Activated T-cell treated with anti-CD3 and anti-CD28 coated beads, Interleukin-2, amount 50 U/mL, for 72 hours (primary cell): ENCODE measurements around the gene PLXNB2. TPM values are rescaled to one million over a fixed set of nuclear protein-coding genes. Genes with fewer than 3 reads are reported as not detected.
A peak's percentile ranks its signal among the peaks of the same experiment; 100 is the strongest.

ENCODE experiments used
- ATAC-seq, 2 donors: fragments of 150-1000 bp; cut with Tn5 transposase; replicated peaks in 1 of 2; 2 replicates each; pipeline ENCODE4 v1.10.0; 2021; ENCODE audit warnings: moderate library complexity in 2 of 2, mild to moderate bottlenecking in 1 of 2
- DNase-seq, 2 donors: peaks; one replicate each; pipeline ENCODE4 v3.0.0; 2021 to 2022; ENCODE audit warnings: mixed read lengths in 1 of 2
- H3K27ac Mint-ChIP-seq: one replicate; pipeline ENCODE4 v1.8.0; 2022; ENCODE audit warnings: mild to moderate bottlenecking, moderate library complexity, mixed read lengths
- H3K27me3 Mint-ChIP-seq: one replicate; pipeline ENCODE4 v1.8.0; 2022; ENCODE audit warnings: low read depth, mixed read lengths
- H3K36me3 Mint-ChIP-seq, 2 donors: one replicate each; pipeline ENCODE4 v1.8.0; 2022; ENCODE audit warnings: mixed read lengths in 2 of 2, mild to moderate bottlenecking in 1 of 2; ENCODE audit not compliant: insufficient read depth in 2 of 2
- H3K4me1 Mint-ChIP-seq: one replicate; pipeline ENCODE4 v1.8.0; 2022; ENCODE audit warnings: low read depth, mixed read lengths
- H3K4me3 Mint-ChIP-seq, 2 donors: one replicate each; pipeline ENCODE4 v1.8.0; 2022; ENCODE audit warnings: mild to moderate bottlenecking in 2 of 2, mixed read lengths in 2 of 2, moderate library complexity in 2 of 2
- H3K9me3 Mint-ChIP-seq, 2 donors: one replicate each; pipeline ENCODE4 v1.8.0; 2022; ENCODE audit warnings: mixed read lengths in 2 of 2
- total RNA-seq, 2 donors: library from RNA; stranded (reverse); gene quantifications; one replicate each; pipeline ENCODE4 v1.2.3, GENCODE V29; 2022

PLXNB2 gene
- total RNA-seq, 2 donors from 2014 or later = 30.2 to 34.0 TPM

GRCh38 chr22:50272044-50272802, 35.2 kb downstream of the PLXNB2 start:
- no peaks in the 10 kb centered on the region for H3K36me3 Mint-ChIP-seq
- no peaks in the 10 kb centered on the region for H3K9me3 Mint-ChIP-seq
- DNase-seq (no peak), ATAC-seq (no peak)
- peaks cover 15% of the 10 kb centered on the region for H3K4me1 Mint-ChIP-seq
- H3K27me3 Mint-ChIP-seq = no peaks in the 10 kb centered on the region
- peak overlapping the region in 1 of 2 donors; percentile 39 for H3K4me3 Mint-ChIP-seq
- H3K27ac Mint-ChIP-seq = no peak overlapping the region

GRCh38 chr22:50271519-50271970, 35.9 kb downstream of the PLXNB2 start:
- H3K9me3 Mint-ChIP-seq = no peaks in the 10 kb centered on the region
- H3K4me1 Mint-ChIP-seq = peaks cover 15% of the 10 kb centered on the region
- no peak overlapping the region for H3K27ac Mint-ChIP-seq
- H3K4me3 Mint-ChIP-seq = peak overlapping the region; percentile 71 to 84
- ATAC-seq (peak; percentile 28 to 33), DNase-seq (peak; percentile 77 to 78)
- no peaks in the 10 kb centered on the region for H3K36me3 Mint-ChIP-seq
- H3K27me3 Mint-ChIP-seq = no peaks in the 10 kb centered on the region

GRCh38 chr22:50270666-50271394, 36.6 kb downstream of the PLXNB2 start:
- Mint-ChIP-seq H3K9me3 (no peaks in the 10 kb centered on the region), H3K27me3 (no peaks in the 10 kb centered on the region), H3K27ac (no peak overlapping the region), H3K4me1 (peaks cover 15% of the 10 kb centered on the region), H3K36me3 (no peaks in the 10 kb centered on the region), H3K4me3 (peak overlapping the region; percentile 79 to 84)
- DNase-seq (peak; percentile 83 to 84), ATAC-seq (peak; percentile 58 to 64)

GRCh38 chr22:50269970-50270665, 37.3 kb downstream of the PLXNB2 start, which contains the start of gene MAPK11:
Gene MAPK11 (minus strand): TSS chr22:50270380. CDS start chr22:50270292, 88 bp downstream.
- peak; percentile 76 to 82 for DNase-seq
- Mint-ChIP-seq H3K4me1 (peaks cover 15% of the 10 kb centered on the region), H3K9me3 (no peaks in the 10 kb centered on the region), H3K27ac (no peak within 1 kb of the TSS), H3K27me3 (no peaks in the 10 kb centered on the region), H3K36me3 (no peaks in the 10 kb centered on the region), H3K4me3 (peak within 1 kb of the TSS; percentile 83 to 84)
- ATAC-seq = peak; percentile 65 to 70

- ATAC-seq = no peak
- Mint-ChIP-seq H3K4me3 (peak overlapping the region; percentile 74 to 83), H3K36me3 (no peaks in the 10 kb centered on the region), H3K9me3 (no peaks in the 10 kb centered on the region), H3K27me3 (no peaks in the 10 kb centered on the region), H3K4me1 (peaks cover 15% of the 10 kb centered on the region), H3K27ac (no peak overlapping the region)
- no peak for DNase-seq
Measured at GRCh38 chr22:50269573-50269969, 37.9 kb downstream of the PLXNB2 start.

GRCh38 chr22:50268655-50269113, 38.8 kb downstream of the PLXNB2 start:
- no peaks in the 10 kb centered on the region for H3K27me3 Mint-ChIP-seq
- no peak overlapping the region for H3K27ac Mint-ChIP-seq
- H3K9me3 Mint-ChIP-seq = no peaks in the 10 kb centered on the region
- ATAC-seq (no peak), DNase-seq (no peak)
- peaks cover 15% of the 10 kb centered on the region for H3K4me1 Mint-ChIP-seq
- peak overlapping the region; percentile 36 to 61 for H3K4me3 Mint-ChIP-seq
- H3K36me3 Mint-ChIP-seq = no peaks in the 10 kb centered on the region

GRCh38 chr22:50267591-50268390, 39.7 kb downstream of the PLXNB2 start:
- H3K9me3 Mint-ChIP-seq = no peaks in the 10 kb centered on the region
- peak; percentile 3 to 21 for ATAC-seq
- no peaks in the 10 kb centered on the region for H3K36me3 Mint-ChIP-seq
- H3K4me1 Mint-ChIP-seq = peaks cover 16% of the 10 kb centered on the region
- H3K4me3 Mint-ChIP-seq = peak overlapping the region in 1 of 2 donors; percentile 61
- peaks cover under 1% of the 10 kb centered on the region for H3K27me3 Mint-ChIP-seq
- no peak overlapping the region for H3K27ac Mint-ChIP-seq
- peak; percentile 64 to 70 for DNase-seq

- Mint-ChIP-seq H3K36me3 (no peaks in the 10 kb centered on the region), H3K4me3 (no peak overlapping the region), H3K27ac (no peak overlapping the region), H3K27me3 (peaks cover 9% of the 10 kb centered on the region), H3K4me1 (peaks cover 24% of the 10 kb centered on the region), H3K9me3 (no peaks in the 10 kb centered on the region)
- ATAC-seq = no peak
- DNase-seq = no peak
Measured at GRCh38 chr22:50266994-50267393, 40.5 kb downstream of the PLXNB2 start.

GRCh38 chr22:50264946-50265669, 42.3 kb downstream of the PLXNB2 start:
- peaks cover 11% of the 10 kb centered on the region for H3K27me3 Mint-ChIP-seq
- H3K27ac Mint-ChIP-seq = no peak overlapping the region
- ATAC-seq = no peak
- H3K4me1 Mint-ChIP-seq = peaks cover 24% of the 10 kb centered on the region
- H3K9me3 Mint-ChIP-seq = no peaks in the 10 kb centered on the region
- no peaks in the 10 kb centered on the region for H3K36me3 Mint-ChIP-seq
- H3K4me3 Mint-ChIP-seq = no peak overlapping the region
- DNase-seq = no peak

GRCh38 chr22:50264104-50264745, 43.2 kb downstream of the PLXNB2 start:
- ATAC-seq = no peak
- H3K27me3 Mint-ChIP-seq = peaks cover 11% of the 10 kb centered on the region
- no peaks in the 10 kb centered on the region for H3K9me3 Mint-ChIP-seq
- no peak overlapping the region for H3K27ac Mint-ChIP-seq
- no peaks in the 10 kb centered on the region for H3K36me3 Mint-ChIP-seq
- DNase-seq = no peak
- H3K4me1 Mint-ChIP-seq = peaks cover 20% of the 10 kb centered on the region
- H3K4me3 Mint-ChIP-seq = no peak overlapping the region

- H3K9me3 Mint-ChIP-seq = no peaks in the 10 kb centered on the region
- H3K27me3 Mint-ChIP-seq = peaks cover 11% of the 10 kb centered on the region
- peaks cover 10% of the 10 kb centered on the region for H3K4me1 Mint-ChIP-seq
- H3K4me3 Mint-ChIP-seq = no peak overlapping the region
- DNase-seq (no peak), ATAC-seq (no peak)
- H3K27ac Mint-ChIP-seq = no peak overlapping the region
- no peaks in the 10 kb centered on the region for H3K36me3 Mint-ChIP-seq
Measured at GRCh38 chr22:50262973-50263617, 44.4 kb downstream of the PLXNB2 start.
